Measurements from ENCODE around the gene C17orf107.
"Not testable (repeated sequence)": the region's sequence is repeated elsewhere in the genome, so short reads cannot be mapped to it uniquely, and the experiment has no call there.

Gene C17orf107

DNA sequence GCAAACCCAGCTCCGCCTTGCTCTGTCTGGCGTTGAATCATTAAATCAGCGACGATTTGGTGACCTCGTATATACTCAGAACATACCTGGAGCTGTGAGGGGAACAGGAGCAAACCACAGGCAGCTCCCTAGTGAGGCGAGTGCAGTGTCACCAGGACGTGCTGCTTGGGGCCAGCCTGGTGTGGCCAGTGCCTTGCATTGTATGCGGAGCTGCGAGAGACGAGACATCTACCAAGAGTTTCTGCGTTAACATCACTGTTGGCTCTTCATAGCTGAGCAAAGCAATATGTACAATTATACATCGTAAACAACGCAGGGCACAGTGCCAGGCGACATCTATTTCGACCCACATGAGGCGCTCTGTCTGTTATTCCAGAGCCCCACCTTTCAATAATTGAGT is 38.3 kb upstream of the C17orf107 start:
- no peak overlapping the region for H3K4me3 ChIP-seq (replicated peaks in 1 of 2; ENCODE audit: low read depth in 2 of 2, low read length in 2 of 2)
- no peak for DNase-seq (ENCODE audit: low read depth in 2 of 2)
- no peak for TF ChIP-seq CTCF (IDR thresholded peaks at IDR 0.05; ENCODE audit: low read depth, low read length)

DNA sequence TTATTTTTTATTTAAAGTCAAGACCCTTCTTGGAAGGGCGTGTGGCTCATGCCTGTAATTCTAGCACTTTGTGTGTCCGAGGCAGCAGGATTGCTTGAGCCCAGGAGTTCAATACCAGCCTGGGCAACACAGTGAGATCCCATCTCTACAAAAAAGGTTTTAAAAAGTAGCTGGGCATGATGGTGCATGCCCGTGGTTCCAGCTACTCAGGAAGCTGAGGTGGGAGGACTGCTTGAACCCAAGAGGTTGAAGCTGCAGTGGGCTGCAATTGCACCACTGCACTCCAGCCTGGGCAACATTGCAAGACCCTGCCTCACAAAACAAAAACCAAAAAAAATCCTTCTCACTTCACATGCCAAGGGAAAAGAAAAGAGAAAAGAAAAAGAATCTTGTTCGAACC is 36.6 kb upstream of the C17orf107 start:
- TF ChIP-seq CTCF (IDR thresholded peaks at IDR 0.05; ENCODE audit: low read depth, low read length) = no peak
- DNase-seq (ENCODE audit: low read depth in 2 of 2) = no peak
- no peak overlapping the region for H3K4me3 ChIP-seq (replicated peaks in 1 of 2; ENCODE audit: low read depth in 2 of 2, low read length in 2 of 2)

- no peak for TF ChIP-seq CTCF (IDR thresholded peaks at IDR 0.05; ENCODE audit: low read depth, low read length)
- H3K4me3 ChIP-seq (replicated peaks in 1 of 2; ENCODE audit: low read depth in 2 of 2, low read length in 2 of 2) = no peak overlapping the region
- DNase-seq (ENCODE audit: low read depth in 2 of 2) = no peak
Observed at GRCh38 chr17:4863321-4863720, 36.0 kb upstream of the C17orf107 start.

- H3K4me3 ChIP-seq (replicated peaks in 1 of 2; ENCODE audit: low read depth in 2 of 2, low read length in 2 of 2); DNase-seq (ENCODE audit: low read depth in 2 of 2): not testable (repeated sequence)
Observed at GRCh38 chr17:4867535-4867934, 31.8 kb upstream of the C17orf107 start.

DNA sequence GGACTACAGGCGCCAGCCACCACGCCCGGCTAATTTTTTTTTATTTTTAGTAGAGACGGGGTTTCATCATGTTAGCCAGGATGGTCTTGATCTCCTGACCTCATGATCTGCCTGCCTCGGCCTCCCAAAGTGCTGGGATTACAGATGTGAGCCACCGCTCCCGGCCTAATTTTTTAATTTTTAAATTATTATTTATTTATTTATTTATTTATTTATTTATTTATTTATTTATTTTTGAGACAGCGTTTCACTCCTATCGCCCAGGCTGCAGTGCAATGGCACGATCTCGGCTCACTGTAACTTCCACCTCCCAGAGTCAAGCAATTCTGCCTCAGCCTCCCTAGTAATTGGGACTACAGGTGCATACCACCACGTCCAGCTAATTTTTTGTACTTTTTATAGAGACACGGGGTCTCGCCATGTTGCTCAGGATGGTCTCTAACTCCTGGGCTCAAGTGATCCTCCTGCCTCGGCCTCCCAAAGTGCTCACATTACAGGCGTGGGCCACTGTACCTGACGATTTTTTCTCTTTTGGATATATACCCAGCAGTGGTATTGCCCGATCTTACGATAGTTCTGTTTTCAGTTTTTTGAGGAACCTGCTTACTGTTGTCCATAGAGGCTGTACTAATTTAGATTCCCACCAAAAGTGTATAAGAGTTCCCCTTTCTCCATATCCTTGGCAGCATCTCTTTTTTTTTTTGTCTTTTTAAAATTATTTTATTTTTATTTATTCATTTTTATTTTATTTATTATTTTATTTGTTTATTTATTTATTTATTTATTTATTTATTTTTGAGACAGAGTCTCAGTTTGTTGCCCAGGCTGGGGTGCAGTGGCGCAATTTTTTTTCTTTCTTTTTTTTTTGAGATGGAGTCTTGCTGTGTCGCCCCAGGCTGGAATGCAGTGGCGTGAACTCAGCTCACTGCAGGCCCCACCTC is 30.0 kb upstream of the C17orf107 start:
- DNase-seq (ENCODE audit: low read depth in 2 of 2); H3K4me3 ChIP-seq (replicated peaks in 1 of 2; ENCODE audit: low read depth in 2 of 2, low read length in 2 of 2): not testable (repeated sequence)

DNA sequence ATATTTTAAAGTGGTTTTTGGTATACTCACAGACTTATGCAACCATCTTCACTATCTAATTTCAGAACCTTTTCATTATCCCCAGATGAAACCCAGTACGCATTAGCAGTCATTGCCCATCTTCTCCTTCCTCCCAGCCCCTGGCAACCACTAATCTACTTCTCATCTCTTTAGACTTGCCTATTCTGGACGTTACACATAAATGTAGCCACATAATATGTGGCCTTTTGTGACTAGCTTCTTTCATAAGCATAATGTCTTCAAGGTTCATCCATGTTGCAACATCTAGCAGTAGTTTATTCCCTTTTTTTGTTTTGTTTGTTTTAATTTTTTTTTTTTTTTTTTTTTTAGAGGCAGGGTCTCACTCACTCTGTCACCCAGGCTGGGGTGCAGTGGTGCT is 28.5 kb upstream of the C17orf107 start:
- H3K4me3 ChIP-seq (replicated peaks in 1 of 2; ENCODE audit: low read depth in 2 of 2, low read length in 2 of 2) = no peak overlapping the region
- DNase-seq (ENCODE audit: low read depth in 2 of 2) = no peak
- TF ChIP-seq CTCF (IDR thresholded peaks at IDR 0.05; ENCODE audit: low read depth, low read length) = no peak

GRCh38 chr17:4872786-4873185 is 26.6 kb upstream of the C17orf107 start:
- DNase-seq (ENCODE audit: low read depth in 2 of 2) = no peak
- no peak for TF ChIP-seq CTCF (IDR thresholded peaks at IDR 0.05; ENCODE audit: low read depth, low read length)
- H3K4me3 ChIP-seq (replicated peaks in 1 of 2; ENCODE audit: low read depth in 2 of 2, low read length in 2 of 2) = no peak overlapping the region

GRCh38 chr17:4877089-4877488 is 22.2 kb upstream of the C17orf107 start:
- no peak overlapping the region for H3K4me3 ChIP-seq (replicated peaks in 1 of 2; ENCODE audit: low read depth in 2 of 2, low read length in 2 of 2)
- no peak for DNase-seq (ENCODE audit: low read depth in 2 of 2)
- TF ChIP-seq CTCF (IDR thresholded peaks at IDR 0.05; ENCODE audit: low read depth, low read length) = no peak
